Measurements from ENCODE around the gene PRKCH.

PRKCH gene

GRCh38 chr14:61504901-61505300 lies 183.5 kb downstream of the PRKCH start:
- no peak for TF ChIP-seq CTCF (IDR thresholded peaks at IDR 0.05; ENCODE audit: low read depth, low read length)
- no peak for DNase-seq (ENCODE audit: extremely low read depth, low read depth)

- DNase-seq (ENCODE audit: extremely low read depth, low read depth), result no peak
- TF ChIP-seq CTCF (IDR thresholded peaks at IDR 0.05; ENCODE audit: low read depth, low read length), result no peak
Observed at GRCh38 chr14:61505815-61506809, 184.7 kb downstream of the PRKCH start.

- TF ChIP-seq CTCF (IDR thresholded peaks at IDR 0.05; ENCODE audit: low read depth, low read length), result no peak
- DNase-seq (ENCODE audit: extremely low read depth, low read depth), result no peak
Observed at GRCh38 chr14:61508526-61508925, 187.1 kb downstream of the PRKCH start.

- no peak for DNase-seq (ENCODE audit: extremely low read depth, low read depth)
- no peak for TF ChIP-seq CTCF (IDR thresholded peaks at IDR 0.05; ENCODE audit: low read depth, low read length)
Observed at GRCh38 chr14:61510736-61511557, 189.6 kb downstream of the PRKCH start.

GRCh38 chr14:61511558-61511948 lies 190.2 kb downstream of the PRKCH start:
- DNase-seq (ENCODE audit: extremely low read depth, low read depth), result no peak
- no peak for TF ChIP-seq CTCF (IDR thresholded peaks at IDR 0.05; ENCODE audit: low read depth, low read length)

GRCh38 chr14:61512026-61512834 lies 190.9 kb downstream of the PRKCH start:
- TF ChIP-seq CTCF (IDR thresholded peaks at IDR 0.05; ENCODE audit: low read depth, low read length), result no peak
- DNase-seq (ENCODE audit: extremely low read depth, low read depth), result peak; percentile 87

Measured in AG09319 (cell line).